Hematopoietic multipotent progenitor cell treated with erythropoietin and hydrocortisone succinate and interleukin-3 and kit ligand, for 6 days (in vitro differentiated cells): Measurements from ENCODE around the gene DLX6.
A peak's percentile ranks its signal among the peaks of the same experiment; 100 is the strongest.

Experiments used
- DNase-seq: peaks from one replicate; pipeline ENCODE4 v3.0.0-alpha.2; 2015

Gene DLX6

GRCh38 chr7:97011536-97012364, 6.4 kb downstream of the DLX6 start:
- no peak for DNase-seq

- DNase-seq: no peak
Measured at GRCh38 chr7:97012365-97013133, 7.2 kb downstream of the DLX6 start.

- no peak for DNase-seq
Measured at GRCh38 chr7:97013134-97013844, 7.9 kb downstream of the DLX6 start.

- DNase-seq: no peak
Measured at GRCh38 chr7:97013845-97014134, 8.4 kb downstream of the DLX6 start.

DNA sequence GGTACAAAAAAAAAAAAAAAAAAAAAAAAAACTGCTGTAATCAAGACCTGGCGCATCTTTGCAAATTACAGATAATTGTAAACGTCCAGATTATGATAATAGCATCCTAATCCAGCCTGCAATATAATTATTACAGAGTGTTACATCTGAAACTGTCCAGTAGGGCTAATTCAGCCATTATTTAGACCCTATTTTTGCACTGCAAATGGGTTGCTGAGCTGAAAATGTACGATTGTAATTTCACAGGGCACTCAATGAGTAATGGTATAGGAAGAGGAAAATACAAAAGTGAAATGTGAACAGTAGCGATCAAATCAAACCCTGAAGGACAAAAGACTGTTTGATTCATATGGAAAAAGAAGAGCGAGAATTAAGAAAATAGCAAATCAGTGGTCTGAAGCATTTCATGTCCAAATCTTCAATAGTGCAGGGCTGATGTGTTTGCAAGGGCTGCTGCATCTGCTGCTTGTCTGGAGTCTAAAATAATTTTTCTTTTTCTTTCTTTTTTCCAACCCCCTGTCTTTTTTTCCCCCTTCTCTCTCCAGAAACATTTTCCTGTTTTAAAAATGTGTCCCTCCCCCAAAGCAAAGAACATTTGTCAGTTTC, 8.9 kb downstream of the DLX6 start:
- DNase-seq: no peak

DNA sequence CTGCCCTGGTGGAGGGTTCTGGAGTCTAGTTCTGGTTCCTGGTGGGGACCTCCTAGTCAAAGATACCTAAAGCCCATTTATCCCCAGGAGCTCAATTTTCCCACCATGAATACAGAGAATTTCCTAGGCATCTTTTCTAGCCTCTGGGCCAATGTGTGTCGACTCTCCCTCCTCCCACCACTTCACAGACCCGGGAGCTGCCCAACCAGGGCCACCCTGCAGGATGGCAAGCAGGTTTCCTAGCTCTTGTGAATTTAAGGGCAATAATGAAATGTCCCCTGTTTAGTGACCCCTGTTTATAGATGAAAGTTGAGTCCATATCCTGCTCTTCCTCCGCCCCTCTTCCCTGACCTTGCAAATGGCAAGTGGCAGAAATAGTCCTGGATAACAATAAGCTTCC, 9.9 kb downstream of the DLX6 start:
- DNase-seq: no peak

DNA sequence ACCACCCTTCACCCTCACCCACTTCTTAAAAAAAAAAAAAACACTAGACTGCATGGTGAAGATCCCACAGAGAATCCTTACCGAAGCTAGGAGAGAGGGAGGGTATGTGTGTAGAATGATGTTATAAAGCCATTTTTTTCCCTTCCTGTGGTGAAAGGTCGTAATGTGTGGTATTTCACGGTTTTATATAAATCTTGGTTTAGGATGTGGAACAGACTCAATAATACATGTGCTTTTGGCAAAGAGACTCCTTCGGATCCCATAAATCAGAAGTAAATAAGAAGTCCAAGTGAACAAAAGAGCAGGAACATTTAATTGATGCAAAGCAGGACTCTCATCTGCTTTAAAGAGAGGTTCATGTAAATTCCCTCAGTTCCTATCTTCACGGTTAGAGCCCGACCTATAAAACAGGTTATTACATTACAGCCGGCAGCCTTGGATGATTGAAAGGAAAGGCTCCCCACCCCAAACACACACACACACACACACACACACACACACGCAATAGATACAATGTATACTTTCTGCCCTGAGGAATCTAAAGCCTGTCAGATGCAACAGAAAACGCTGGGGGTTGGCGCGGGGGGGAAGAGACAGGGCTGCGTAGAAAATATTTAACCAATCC, 10.5 kb downstream of the DLX6 start:
- DNase-seq: no peak

DNA sequence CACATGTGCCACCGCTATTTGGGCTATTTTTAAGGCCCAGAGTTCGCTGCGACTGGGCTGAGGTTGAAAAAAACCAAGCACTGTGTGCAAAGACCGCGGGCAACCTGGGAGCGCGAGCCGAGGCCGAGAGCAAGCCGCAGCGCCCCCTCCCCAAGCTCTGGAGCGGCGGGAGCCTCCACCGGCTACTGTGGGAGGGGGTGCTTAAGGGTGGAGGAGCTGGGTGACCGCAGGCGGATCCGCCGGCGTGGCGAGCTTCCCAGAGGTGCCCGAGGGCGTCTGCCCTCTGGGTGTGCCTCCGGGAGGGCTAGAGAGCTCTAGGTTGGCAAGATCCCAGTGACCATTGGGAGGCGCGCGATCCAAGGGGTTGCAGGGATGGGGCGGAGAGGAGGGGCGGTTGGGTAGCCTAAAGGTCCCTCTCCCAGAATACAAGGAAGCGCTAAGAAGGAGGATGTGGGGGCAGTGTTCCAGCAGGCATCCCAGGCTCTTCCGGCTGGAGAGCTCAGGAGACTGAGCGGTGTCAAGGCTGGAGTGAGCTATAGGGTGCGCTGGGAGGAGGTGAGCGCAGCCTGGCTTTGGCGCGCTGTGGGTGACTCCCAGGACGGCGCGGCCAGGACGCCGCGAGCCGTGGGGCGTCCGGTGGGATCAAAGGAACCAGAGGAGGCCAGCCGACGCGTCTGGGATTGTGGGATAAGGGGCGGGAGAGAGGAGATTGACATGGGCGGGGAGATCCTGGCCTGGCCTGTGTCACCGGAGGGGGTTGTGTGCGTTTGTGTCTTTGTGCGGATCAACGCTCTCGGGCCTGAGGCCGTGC, 11.2 kb downstream of the DLX6 start:
- no peak for DNase-seq

- no peak for DNase-seq
Measured at GRCh38 chr7:97017192-97018125, 12.1 kb downstream of the DLX6 start.

DNA sequence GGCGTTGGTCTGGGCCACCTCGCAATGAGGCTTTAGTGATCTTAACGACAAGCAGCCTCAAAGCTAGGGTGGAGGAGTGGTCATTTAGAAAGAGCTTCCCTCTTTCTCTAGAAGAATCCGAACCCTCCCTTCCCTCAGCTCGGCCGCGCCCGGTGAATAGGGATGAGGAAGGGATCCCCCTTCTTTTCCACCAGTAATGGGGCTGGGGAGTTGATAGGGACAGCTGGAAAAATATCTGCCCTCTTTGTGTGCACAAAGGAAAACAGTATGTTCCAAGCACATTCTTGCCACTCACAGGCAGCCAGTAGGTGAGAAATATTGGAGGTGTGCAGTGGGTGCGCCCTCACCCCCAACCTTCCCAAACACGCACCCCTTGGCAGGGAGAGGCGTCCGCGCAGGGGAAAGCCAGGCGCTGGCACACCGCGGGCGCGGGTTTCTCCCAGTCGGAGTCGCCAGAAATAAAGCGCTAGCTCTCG, 12.8 kb downstream of the DLX6 start:
- DNase-seq: no peak

DNA sequence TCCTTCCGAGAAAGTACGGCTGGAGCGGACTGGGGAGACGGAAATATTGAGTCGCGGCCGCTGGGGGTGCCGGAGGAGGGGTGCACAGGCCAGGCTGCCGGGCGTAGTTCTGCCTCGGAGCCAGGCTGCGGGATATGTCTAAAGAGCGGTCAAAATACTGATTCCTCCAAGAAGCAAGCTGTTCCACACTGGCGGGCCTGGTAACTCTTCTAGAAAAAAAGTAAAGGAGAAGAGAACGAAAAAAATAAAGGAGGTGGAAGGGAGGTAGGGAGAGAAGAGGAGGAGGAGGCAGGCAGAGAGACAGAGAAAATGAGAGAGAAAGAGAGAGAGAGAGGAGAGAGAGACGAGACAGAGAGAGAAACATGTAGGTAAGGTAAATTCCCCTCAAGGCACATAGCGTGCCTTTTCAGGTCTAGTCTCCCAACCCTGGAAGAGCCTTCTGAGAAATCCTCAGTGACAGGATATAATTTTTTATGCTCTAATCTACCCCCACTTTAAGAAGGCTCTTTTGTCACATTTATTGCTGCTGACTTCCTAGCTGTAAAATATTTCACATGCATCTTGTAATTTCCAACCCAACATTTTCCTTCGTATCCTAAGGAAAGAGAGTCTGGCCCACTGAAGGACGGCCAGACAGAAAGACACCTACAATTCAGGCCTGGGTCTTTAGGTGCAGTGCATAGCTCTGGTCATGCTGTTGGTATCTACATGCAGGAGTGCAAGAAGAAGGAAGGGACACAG, 13.6 kb downstream of the DLX6 start:
- no peak for DNase-seq

DNA sequence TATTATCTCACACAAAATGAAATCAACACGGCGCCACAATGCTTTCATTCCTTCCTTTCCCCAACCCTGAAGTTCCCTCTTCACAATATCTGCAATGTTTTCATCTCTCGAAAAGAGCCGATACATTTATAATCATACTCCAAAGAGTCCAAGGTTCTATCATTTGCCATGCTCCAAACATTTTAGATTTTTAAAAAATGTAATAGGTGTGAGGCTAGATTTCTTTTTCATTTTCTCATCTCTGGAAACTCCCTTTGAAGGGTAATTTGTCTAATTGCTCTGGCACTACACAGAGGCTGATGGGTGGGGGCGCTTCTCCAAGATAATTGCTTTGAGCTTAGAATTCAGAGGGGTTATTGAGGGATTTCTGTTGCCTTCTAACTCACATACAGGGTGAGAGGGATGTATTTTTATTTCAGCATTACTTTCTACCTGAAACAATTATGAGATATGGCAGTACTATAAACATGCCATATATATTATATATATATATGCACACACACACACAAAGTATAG, 14.4 kb downstream of the DLX6 start:
- no peak for DNase-seq

DNA sequence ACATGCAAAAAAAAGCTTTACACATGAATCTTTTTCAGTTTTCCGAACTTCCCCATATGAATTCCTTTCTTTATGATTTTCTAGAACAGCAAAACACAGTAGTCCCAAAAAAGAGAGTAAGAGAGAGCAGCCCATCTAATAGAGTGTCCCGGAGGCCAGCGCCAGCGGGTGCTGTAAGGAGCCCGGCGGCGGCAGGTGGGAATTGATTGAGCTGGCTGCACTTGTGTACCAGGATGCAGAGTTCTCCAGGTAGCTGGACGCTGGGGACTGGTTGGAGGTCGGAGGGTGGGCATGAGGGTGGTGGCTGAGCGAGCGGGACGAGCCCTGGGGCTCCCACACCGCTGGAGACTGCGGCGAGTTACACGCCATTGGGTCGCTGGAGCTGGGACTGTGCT, 15.2 kb downstream of the DLX6 start:
- DNase-seq: no peak

DNA sequence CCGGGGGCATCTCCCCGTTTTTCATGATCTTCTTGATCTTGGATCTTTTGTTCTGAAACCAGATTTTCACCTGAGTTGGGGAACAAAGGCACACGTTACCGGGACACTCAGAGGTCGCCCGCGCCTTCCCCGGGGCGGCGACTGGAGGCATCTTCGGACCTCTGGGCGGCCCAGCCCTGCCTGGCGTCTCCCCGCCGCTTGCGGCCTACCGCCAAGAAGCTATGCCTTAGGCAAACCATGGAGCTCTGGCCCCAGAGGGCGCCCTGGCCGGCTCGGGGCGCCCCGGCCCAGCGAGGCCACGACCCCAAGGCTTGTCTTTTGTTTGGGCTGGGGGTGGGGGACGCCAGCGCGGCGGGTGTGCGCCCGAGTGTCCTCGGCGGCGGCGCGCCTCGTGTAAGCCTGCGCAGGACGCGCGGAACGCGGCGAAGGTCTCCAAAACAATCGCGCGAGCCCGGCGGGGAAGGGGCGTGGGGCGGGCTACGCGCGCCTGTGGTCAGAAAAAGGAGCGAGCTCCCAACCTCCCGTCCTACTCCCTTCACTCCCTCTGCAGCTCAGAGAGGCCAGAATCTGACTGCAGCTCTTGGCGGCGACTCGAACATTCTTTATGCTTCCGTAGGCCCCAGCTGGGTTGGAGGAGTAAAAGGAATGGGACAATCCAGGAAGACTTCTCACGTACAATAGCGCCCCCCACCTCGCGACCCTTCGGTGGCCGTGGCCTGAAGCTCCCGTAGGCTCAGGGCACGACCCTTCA, 15.8 kb downstream of the DLX6 start:
- DNase-seq: no peak

GRCh38 chr7:97021747-97022490, 16.6 kb downstream of the DLX6 start:
- no peak for DNase-seq

GRCh38 chr7:97022491-97023306, 17.3 kb downstream of the DLX6 start:
- DNase-seq: peak; percentile 29
